ENCODE results near the gene IER2. TPM values are rescaled to one million over a fixed set of nuclear protein-coding genes. Genes with fewer than 3 reads are reported as not detected.
"Not testable (repeated sequence)": the region's sequence is repeated elsewhere in the genome, so short reads cannot be mapped to it uniquely, and the experiment has no call there.

The IER2 gene
- total RNA-seq, 1 experiment from 2014 or later = 80.4 TPM

- intact Hi-C loops (cut with micrococcal nuclease; ENCODE audit: unreplicated experiment); in situ Hi-C loops (cut with HindIII; ENCODE audit: low pct_unique_long_range_greater_than_20kb, low sequenced_read_pairs); POLR2A ChIA-PET: not testable (repeated sequence)
These were observed 28.1 kb downstream of the IER2 start for GRCh38 chr19:13178291-13178690.

GRCh38 chr19:13181747-13182388 lies 31.7 kb downstream of the IER2 start:
- Histone ChIP-seq H3K36me3 (ENCODE audit: control insufficient read depth, insufficient read depth, low read length) (no peaks in the 10 kb centered on the region), H3K27ac (ENCODE audit: low read length) (peak overlapping the region; percentile 76), H3K9me3 (ENCODE audit: control insufficient read depth, insufficient read depth, low read depth, low read length) (no peaks in the 10 kb centered on the region), H3K27me3 (ENCODE audit: control insufficient read depth, insufficient read depth, low read length) (no peaks in the 10 kb centered on the region), H3K4me3 (ENCODE audit: low read depth in 2 of 2, low read length in 2 of 2) (no peak overlapping the region), H3K4me1 (ENCODE audit: control insufficient read depth, insufficient read depth, low read length) (peaks cover 14% of the 10 kb centered on the region)
- DNase-seq (ENCODE audit: low read depth, low spot score) (no peak), ATAC-seq (peak; percentile 85)
- no TSS peak for BruUV-seq (replicated peaks)
- ChIA-PET POLR2A (interaction anchor here (0.6 kb wide), 3 partner anchors 181 to 248 kb away, joined by 5 to 19 read pairs (median 8); partner anchors contain the start of gene FARSA), CTCF (interaction anchor here (0.5 to 0.6 kb wide), 4 partner anchors 9 to 213 kb away, joined by 4 to 13 read pairs (median 7); no protein-coding TSS in a partner anchor)
- intact Hi-C loops (cut with micrococcal nuclease; ENCODE audit: unreplicated experiment) (loop anchor here (1.0 kb wide), 1 partner anchor 11 kb away; no protein-coding TSS in a partner anchor), in situ Hi-C loops (cut with HindIII; ENCODE audit: low pct_unique_long_range_greater_than_20kb, low sequenced_read_pairs) (no loop called here)
- TF ChIP-seq POLR2AphosphoS5 (IDR thresholded peaks at IDR 0.05; ENCODE audit: low read depth, low read length) (no peak), CTCF (IDR thresholded peaks at IDR 0.05) (no peak), TCF7L2 (IDR thresholded peaks at IDR 0.05; ENCODE audit: low read depth, low read length) (no peak), REST (IDR thresholded peaks at IDR 0.05; ENCODE audit: insufficient read depth in 1 of 2, low read depth in 2 of 2, low read length in 1 of 2) (no peak), SIN3A (IDR thresholded peaks at IDR 0.05; ENCODE audit: borderline replicate concordance, insufficient read depth, low read depth, low read length) (no peak)

More at GRCh38 chr19:13178291-13178690, 28.1 kb downstream of the IER2 start:
- H3K36me3 ChIP-seq (ENCODE audit: control insufficient read depth, insufficient read depth, low read length); H3K4me3 ChIP-seq (ENCODE audit: low read depth in 2 of 2, low read length in 2 of 2); ATAC-seq; H3K27ac ChIP-seq (ENCODE audit: low read length); DNase-seq (ENCODE audit: low read depth, low spot score); CTCF ChIA-PET; BruUV-seq (replicated peaks); H3K9me3 ChIP-seq (ENCODE audit: control insufficient read depth, insufficient read depth, low read depth, low read length); H3K27me3 ChIP-seq (ENCODE audit: control insufficient read depth, insufficient read depth, low read length): not testable (repeated sequence)
- peaks cover 22% of the 10 kb centered on the region for H3K4me1 ChIP-seq (ENCODE audit: control insufficient read depth, insufficient read depth, low read length)

GRCh38 chr19:13184926-13185325 lies 34.7 kb downstream of the IER2 start:
- CTCF ChIA-PET; BruUV-seq (replicated peaks); POLR2A ChIA-PET: not testable (repeated sequence)

GRCh38 chr19:13185763-13186657 lies 35.8 kb downstream of the IER2 start:
- POLR2A ChIA-PET = interaction anchor here (0.5 kb wide), 1 partner anchor 247 kb away, joined by 6 read pairs; no protein-coding TSS in a partner anchor
- BruUV-seq (replicated peaks); CTCF ChIA-PET; H3K27ac ChIP-seq (ENCODE audit: low read length); in situ Hi-C loops (cut with HindIII; ENCODE audit: low pct_unique_long_range_greater_than_20kb, low sequenced_read_pairs); H3K4me3 ChIP-seq (ENCODE audit: low read depth in 2 of 2, low read length in 2 of 2); H3K9me3 ChIP-seq (ENCODE audit: control insufficient read depth, insufficient read depth, low read depth, low read length); H3K27me3 ChIP-seq (ENCODE audit: control insufficient read depth, insufficient read depth, low read length); H3K36me3 ChIP-seq (ENCODE audit: control insufficient read depth, insufficient read depth, low read length); intact Hi-C loops (cut with micrococcal nuclease; ENCODE audit: unreplicated experiment); DNase-seq (ENCODE audit: low read depth, low spot score); ATAC-seq: not testable (repeated sequence)
- peaks cover 11% of the 10 kb centered on the region for H3K4me1 ChIP-seq (ENCODE audit: control insufficient read depth, insufficient read depth, low read length)

More at GRCh38 chr19:13184926-13185325, 34.7 kb downstream of the IER2 start:
- H3K36me3 ChIP-seq (ENCODE audit: control insufficient read depth, insufficient read depth, low read length); H3K4me3 ChIP-seq (ENCODE audit: low read depth in 2 of 2, low read length in 2 of 2); H3K27me3 ChIP-seq (ENCODE audit: control insufficient read depth, insufficient read depth, low read length); in situ Hi-C loops (cut with HindIII; ENCODE audit: low pct_unique_long_range_greater_than_20kb, low sequenced_read_pairs); intact Hi-C loops (cut with micrococcal nuclease; ENCODE audit: unreplicated experiment); DNase-seq (ENCODE audit: low read depth, low spot score); ATAC-seq; H3K9me3 ChIP-seq (ENCODE audit: control insufficient read depth, insufficient read depth, low read depth, low read length); H3K27ac ChIP-seq (ENCODE audit: low read length): not testable (repeated sequence)
- peaks cover 14% of the 10 kb centered on the region for H3K4me1 ChIP-seq (ENCODE audit: control insufficient read depth, insufficient read depth, low read length)

- in situ Hi-C loops (cut with HindIII; ENCODE audit: low pct_unique_long_range_greater_than_20kb, low sequenced_read_pairs); H3K27ac ChIP-seq (ENCODE audit: low read length); H3K36me3 ChIP-seq (ENCODE audit: control insufficient read depth, insufficient read depth, low read length); BruUV-seq (replicated peaks); H3K4me1 ChIP-seq (ENCODE audit: control insufficient read depth, insufficient read depth, low read length); H3K4me3 ChIP-seq (ENCODE audit: low read depth in 2 of 2, low read length in 2 of 2); POLR2A ChIA-PET; CTCF ChIA-PET; H3K27me3 ChIP-seq (ENCODE audit: control insufficient read depth, insufficient read depth, low read length); ATAC-seq; H3K9me3 ChIP-seq (ENCODE audit: control insufficient read depth, insufficient read depth, low read depth, low read length); DNase-seq (ENCODE audit: low read depth, low spot score); intact Hi-C loops (cut with micrococcal nuclease; ENCODE audit: unreplicated experiment): not testable (repeated sequence)
These were observed 36.5 kb downstream of the IER2 start for GRCh38 chr19:13186688-13187087.
